Activated CD4-positive, CD25-positive, alpha-beta regulatory T cell treated with anti-CD3 and anti-CD28 coated beads, Interleukin-2, amount 50 U/mL, for 24 hours (primary cell): ENCODE measurements around the gene C1QTNF9.
A peak's percentile ranks its signal among the peaks of the same experiment; 100 is the strongest.
"Not testable (repeated sequence)": the region's sequence is repeated elsewhere in the genome, so short reads cannot be mapped to it uniquely, and the experiment has no call there.

Experiments
- ATAC-seq, 2 donors: fragments of 150-1000 bp; cut with Tn5 transposase; one replicate each; pipeline ENCODE4 v1.10.0; 2021; ENCODE audit warnings: mild to moderate bottlenecking in 1 of 2, moderate library complexity in 1 of 2

C1QTNF9 gene, protein sequence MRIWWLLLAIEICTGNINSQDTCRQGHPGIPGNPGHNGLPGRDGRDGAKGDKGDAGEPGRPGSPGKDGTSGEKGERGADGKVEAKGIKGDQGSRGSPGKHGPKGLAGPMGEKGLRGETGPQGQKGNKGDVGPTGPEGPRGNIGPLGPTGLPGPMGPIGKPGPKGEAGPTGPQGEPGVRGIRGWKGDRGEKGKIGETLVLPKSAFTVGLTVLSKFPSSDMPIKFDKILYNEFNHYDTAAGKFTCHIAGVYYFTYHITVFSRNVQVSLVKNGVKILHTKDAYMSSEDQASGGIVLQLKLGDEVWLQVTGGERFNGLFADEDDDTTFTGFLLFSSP

DNA sequence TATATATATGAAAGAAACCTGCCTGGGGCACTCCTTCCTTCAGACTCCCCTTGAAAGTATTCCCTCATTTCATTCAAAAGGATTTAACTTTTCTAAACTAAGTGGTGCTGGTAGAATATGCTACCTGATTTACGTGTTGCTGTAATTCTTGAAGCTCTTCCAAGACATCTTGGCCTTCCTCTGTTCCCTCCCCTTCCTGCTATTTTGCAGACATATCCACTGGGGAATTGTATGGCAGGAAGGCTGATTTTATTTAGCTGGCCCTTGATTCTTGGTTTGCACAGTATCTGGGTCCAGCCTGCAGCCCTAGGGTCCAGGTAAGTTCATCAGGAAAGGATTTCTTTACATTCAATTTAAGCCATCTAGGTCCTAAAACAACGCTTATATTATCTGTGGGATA, at the start of gene C1QTNF9:
TSS of gene C1QTNF9 (plus strand) at position 281 of the 400 bp plus-strand sequence. CDS start 6,424 bp downstream, outside the sequence.
- not testable (repeated sequence) for ATAC-seq

DNA sequence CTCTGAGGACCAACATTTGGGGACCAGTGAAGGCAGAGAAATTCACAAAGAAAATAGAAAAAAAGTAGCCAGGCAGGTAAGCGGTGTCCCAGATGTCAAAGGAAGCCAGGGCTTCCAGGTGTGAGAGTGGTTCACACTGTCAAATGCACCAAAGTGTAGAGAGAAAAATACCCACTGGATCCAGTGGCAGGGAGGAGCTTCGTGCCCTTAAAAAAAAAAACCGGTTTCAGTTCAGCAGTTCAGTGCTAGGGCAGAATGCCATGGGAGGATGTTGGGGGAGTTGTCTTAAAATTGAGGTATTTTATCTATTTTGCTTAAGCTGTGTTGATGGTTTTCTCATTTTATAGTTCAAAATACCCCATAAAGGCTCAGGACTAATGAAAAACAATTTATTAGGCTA, 47.8 kb upstream of the C1QTNF9 start:
- ATAC-seq: no peak

- ATAC-seq: no peak
Measured at GRCh38 chr13:24263632-24264031, 45.7 kb upstream of the C1QTNF9 start.

- peak; percentile 98 to 99 for ATAC-seq
Measured at GRCh38 chr13:24264976-24265375, 44.4 kb upstream of the C1QTNF9 start.

DNA sequence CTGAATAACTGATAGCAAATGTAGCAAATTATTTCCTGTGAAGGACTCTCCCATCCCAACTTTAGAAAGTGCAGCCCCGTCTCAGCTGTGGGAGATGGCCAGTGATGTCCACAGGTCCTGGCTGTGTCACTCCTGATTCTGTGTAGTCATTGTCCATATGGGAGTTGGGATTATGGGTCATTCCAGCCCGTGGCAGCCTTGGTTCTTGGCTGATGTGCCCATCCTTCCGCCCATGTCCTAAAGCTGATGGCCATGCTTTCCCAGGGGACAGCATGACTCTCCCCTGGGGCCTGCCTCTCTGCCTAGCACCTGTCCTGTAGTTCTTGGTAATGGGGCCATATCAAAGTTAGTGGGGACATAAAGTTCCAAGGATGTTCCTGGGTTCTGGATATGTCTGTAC, 43.9 kb upstream of the C1QTNF9 start:
- no peak for ATAC-seq

DNA sequence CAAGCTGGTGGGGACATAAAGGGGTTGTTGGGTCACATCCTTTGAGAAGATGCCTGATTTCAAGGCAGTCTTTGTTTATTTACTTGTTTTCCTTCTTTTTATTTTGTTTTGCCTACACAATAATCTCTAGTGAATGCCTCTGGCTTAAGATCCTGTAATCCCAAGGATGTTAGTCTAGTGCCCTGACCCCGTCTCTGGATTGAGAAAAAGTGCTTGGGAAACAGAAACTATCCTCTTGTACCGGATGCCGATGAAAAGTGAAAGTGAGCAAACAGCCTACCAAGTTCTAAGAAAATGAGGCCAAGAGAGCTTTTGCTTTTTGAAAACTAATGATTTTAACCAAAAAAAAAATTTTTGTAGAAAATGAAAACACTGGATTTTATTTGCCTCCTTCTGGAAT, 42.1 kb upstream of the C1QTNF9 start:
- no peak for ATAC-seq

- no peak for ATAC-seq
Measured at GRCh38 chr13:24267801-24268200, 41.6 kb upstream of the C1QTNF9 start.

GRCh38 chr13:24269821-24270220, 39.6 kb upstream of the C1QTNF9 start:
- no peak for ATAC-seq

DNA sequence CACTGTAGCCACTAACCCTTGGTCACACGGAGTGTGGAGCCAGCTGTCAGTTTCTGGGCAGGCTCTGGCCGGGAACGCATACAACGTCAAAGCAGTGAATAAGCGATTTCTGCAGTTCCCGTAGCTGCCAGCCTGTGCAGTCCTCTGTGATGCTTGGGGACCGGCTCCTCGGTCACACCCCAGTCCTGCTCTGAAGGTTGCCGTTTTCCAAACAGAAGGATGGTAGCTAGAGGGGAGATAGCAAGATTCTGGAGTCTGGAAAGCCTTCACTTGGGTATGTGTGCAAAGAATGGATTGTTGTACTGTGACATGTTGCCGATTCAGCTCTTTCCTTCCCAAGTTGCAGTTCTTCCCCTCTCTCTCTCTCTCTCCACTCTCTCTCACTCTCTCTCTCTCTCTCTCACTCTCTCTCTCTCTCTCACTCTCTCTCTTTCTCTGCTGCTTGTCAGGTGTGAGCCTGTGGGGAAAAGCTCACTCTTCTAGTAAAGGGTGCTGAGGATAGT, 38.7 kb upstream of the C1QTNF9 start:
- ATAC-seq: peak; percentile 25 to 30

- ATAC-seq: no peak
Measured at GRCh38 chr13:24271231-24271600, 38.2 kb upstream of the C1QTNF9 start.

GRCh38 chr13:24271601-24272451, 37.6 kb upstream of the C1QTNF9 start:
- ATAC-seq: peak; percentile 55 to 67

DNA sequence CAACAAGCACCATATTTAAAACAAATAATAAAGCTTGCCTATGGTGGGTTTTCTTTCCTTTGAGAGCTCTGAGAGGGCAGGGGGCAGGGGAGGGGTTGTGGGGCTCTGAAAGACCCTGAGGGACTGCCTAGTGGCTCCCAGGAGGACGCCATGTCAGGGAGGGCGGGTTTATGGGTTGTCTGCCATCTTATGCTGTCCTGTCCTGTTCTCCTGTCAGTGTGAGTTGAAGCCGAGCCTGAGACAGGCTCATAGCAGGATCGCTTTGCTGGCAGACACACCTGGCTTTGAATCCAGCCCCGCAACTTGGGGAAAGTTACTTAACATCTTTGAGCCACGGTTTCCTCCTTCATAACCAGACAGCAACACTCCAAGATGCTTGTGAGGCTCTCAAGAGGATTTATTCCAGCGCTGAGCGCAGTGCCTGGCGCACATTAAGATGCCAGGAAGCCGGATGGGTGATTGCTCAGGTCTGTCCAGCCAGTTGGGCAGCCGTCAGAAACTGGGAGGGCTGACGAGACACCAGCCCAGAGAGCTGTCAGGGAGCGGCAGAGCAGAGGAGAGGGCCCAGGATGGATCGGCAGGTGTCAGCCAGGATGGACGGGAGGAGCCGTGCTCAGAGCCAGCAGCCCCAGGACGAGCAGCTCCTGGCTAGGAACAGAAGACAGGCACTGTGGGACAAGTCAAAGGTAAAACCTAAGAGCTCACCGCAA, 36.8 kb upstream of the C1QTNF9 start:
- ATAC-seq: no peak

DNA sequence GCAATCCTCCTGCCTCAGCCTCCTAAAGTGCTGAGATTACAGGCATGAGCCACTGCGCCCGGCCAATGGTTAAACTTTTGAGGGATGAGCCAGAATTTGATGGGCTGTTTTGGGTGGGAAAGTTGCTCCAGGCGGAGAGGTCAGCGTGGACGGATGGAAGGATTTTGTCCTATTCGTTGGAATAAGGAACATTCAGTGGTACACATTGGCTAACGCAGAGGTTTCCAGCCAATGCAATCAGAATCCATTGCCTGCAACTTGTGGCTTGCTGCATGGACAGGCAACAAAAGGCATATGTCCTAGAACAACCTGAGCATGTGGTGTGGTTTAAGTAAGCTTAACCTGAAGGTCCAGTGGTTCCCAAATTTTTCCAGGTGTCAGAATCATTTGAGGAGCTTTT, 35.5 kb upstream of the C1QTNF9 start:
- ATAC-seq: no peak

- peak; percentile 78 to 81 for ATAC-seq
Measured at GRCh38 chr13:24274452-24275021, 34.8 kb upstream of the C1QTNF9 start.

- no peak for ATAC-seq
Measured at GRCh38 chr13:24275041-24275440, 34.3 kb upstream of the C1QTNF9 start.

DNA sequence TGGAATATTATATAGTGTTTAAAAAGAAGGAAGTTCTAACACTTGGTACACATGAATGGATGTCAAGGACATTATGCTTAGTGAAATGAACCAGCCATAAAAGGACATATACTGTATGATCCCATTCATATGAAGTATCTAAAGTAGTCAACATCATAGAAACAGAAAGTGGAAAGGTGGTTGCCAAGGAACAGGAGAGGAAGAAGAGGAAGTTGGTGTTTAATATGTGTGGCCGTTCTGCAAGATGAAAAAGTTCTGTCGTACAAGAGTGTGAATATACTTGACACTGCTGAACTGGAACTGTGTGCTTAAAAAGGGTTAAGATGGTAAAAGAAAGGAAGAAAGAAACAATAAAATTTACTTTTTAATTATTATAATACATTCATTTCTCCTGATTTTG, 33.1 kb upstream of the C1QTNF9 start:
- ATAC-seq: no peak

- no peak for ATAC-seq
Measured at GRCh38 chr13:24276861-24277260, 32.5 kb upstream of the C1QTNF9 start.

DNA sequence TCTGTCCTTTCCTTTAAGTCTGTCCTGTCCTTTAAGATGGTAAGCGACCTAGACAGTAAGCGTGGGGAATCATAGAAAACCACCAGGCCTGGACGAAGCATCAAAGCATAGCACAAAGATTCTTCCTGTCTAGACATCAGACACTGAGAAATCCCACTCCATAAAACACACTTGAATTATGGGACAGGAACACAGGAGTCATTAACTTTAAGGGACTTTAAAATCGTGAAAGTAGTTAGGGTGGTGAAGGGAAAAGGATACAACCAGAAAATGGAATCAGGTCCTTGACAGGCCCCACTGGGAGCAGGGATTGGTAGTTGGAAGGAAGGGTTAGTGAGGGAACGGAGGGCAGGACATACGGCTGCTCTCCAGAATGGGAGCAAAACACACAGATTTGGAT, 31.6 kb upstream of the C1QTNF9 start:
- ATAC-seq: no peak

GRCh38 chr13:24279327-24280110, 29.9 kb upstream of the C1QTNF9 start:
- ATAC-seq: no peak

GRCh38 chr13:24280720-24281119, 28.7 kb upstream of the C1QTNF9 start:
- no peak for ATAC-seq

DNA sequence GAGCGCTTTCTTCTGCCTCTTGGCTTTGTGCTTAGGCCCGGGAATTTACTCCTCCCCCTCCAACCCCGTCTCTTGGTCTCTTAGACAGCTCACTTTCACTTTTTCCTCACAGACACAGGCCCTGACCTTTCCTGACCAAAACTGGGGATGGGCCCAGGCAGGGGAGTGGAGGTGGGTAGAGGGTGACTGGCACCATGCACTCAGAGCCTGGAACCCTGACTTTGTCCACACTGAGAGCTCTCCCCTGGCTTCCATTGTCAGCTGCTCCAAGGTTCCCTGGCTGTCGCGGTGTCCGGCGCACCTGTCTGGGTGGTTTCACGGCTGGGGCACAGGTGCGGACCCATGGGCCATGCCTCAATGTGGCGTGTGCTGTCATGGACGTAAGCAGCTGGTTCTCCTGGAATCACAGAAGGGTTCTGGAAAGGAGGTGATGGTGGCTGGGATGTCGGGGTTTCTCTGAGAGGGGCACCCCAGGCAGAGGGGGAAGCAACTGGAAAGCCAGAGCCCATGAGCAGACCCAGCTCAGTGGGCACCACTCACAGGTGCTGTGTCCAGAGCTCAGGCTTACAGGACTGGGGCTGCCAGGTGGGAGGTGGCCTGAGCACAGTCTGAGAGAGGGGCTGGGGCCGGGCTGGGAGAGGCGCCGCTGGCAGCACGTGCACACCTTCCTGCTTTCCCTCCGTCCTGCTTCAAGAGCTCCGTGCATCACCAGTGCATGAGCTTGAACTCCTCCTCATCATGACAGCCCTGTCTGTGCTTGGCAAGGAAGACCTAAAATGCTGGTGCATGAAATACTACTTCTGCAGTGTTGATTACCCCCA, 28.0 kb upstream of the C1QTNF9 start:
- no peak for ATAC-seq
